Upper lobe of left lung (tissue), 6 donors: ENCODE data around the gene ZBED4. TPM values are rescaled to one million over a fixed set of nuclear protein-coding genes. Genes with fewer than 3 reads are reported as not detected.
A peak's percentile ranks its signal among the peaks of the same experiment; 100 is the strongest.

ENCODE experiments used
- ATAC-seq, 2 donors: fragments of 200-7000 bp; cut with Tn5 transposase; one replicate each; pipeline ENCODE4 v1.9.1; 2022; ENCODE audit warnings: mild to moderate bottlenecking in 2 of 2, moderate library complexity in 2 of 2; ENCODE audit not compliant: low FRiP score in 2 of 2
- DNase-seq, 2 donors: peaks; one replicate each; pipeline ENCODE4 v3.0.0-alpha.2; 2019 to 2020
- H3K27ac ChIP-seq, 4 donors: fragments of 200-600 bp; sonication (generic); one replicate each; pipeline ENCODE4 v1.5.1; 2016 to 2019
- H3K27me3 ChIP-seq, 4 donors: fragments of 200-600 bp; sonication (generic); one replicate each; pipeline ENCODE4 v1.5.1; 2017 to 2019
- H3K36me3 ChIP-seq, 4 donors: fragments of 200-600 bp; sonication (generic); one replicate each; pipeline ENCODE4 v1.5.1; 2016 to 2019
- H3K4me1 ChIP-seq, 4 donors: fragments of 200-600 bp; sonication (generic); one replicate each; pipeline ENCODE4 v1.5.1; 2018 to 2019
- H3K4me3 ChIP-seq, 4 donors: fragments of 200-600 bp; sonication (generic); one replicate each; pipeline ENCODE4 v1.5.1; 2017 to 2019; ENCODE audit warnings: mild to moderate bottlenecking in 2 of 4, moderate library complexity in 1 of 4
- H3K9me3 ChIP-seq, 4 donors: fragments of 200-600 bp; sonication (generic); one replicate each; pipeline ENCODE4 v1.5.1; 2018 to 2019
- EP300 ChIP-seq, 4 donors: sonication (generic); formaldehyde crosslinking; IDR thresholded peaks; one replicate each; pipeline ENCODE4 v1.5.1; 2017; ENCODE audit warnings: antibody characterized with exemption in 4 of 4, control low read depth in 2 of 4
- POLR2A ChIP-seq, 4 donors: fragments of 450-650 bp; IDR thresholded peaks; one replicate each; pipeline ENCODE4 v1.5.1; 2016 to 2017; ENCODE audit warnings: antibody characterized with exemption in 4 of 4, mild to moderate bottlenecking in 2 of 4
- POLR2AphosphoS5 ChIP-seq, 2 donors: sonication (generic); formaldehyde crosslinking; IDR thresholded peaks; one replicate each; pipeline ENCODE4 v1.5.1; 2017; ENCODE audit warnings: antibody characterized with exemption in 2 of 2
- WGBS, 2 donors: methylation state at CpG; one replicate each; pipeline ENCODE4 v1.1.5; 2017 to 2018; 5-methylcytosine and 5-hydroxymethylcytosine counted together
- total RNA-seq, 6 donors: library from RNA; depleted of rRNA in 4 of 6; stranded (reverse); fragments of >200 nt in 4 of 6; gene quantifications; one replicate each; pipeline versions ENCODE4 v1.1.0 to v1.2.1, GENCODE V29; 2016 to 2021
- TF ChIP-seq, protein P1 (sequence below), 6 experiments: fragments of 450-650 bp in 4 of 6; fragments of 200-600 bp in 2 of 6; sonication (generic) in 2 of 6; IDR thresholded peaks; one replicate each; pipeline ENCODE4 v1.5.1; 2016 to 2019; ENCODE audit warnings: antibody characterized with exemption in 6 of 6
- donor health status: DM: no; HTN: no; CAD: no; lungs with moderate emphysema.
- donor health status: DM: no; HTN: yes; CAD: no; lungs with severe emphysema.

The ZBED4 gene
- total RNA-seq, 6 donors from 2014 or later, result 10.8 to 19.9 (median 15.5) TPM

DNA sequence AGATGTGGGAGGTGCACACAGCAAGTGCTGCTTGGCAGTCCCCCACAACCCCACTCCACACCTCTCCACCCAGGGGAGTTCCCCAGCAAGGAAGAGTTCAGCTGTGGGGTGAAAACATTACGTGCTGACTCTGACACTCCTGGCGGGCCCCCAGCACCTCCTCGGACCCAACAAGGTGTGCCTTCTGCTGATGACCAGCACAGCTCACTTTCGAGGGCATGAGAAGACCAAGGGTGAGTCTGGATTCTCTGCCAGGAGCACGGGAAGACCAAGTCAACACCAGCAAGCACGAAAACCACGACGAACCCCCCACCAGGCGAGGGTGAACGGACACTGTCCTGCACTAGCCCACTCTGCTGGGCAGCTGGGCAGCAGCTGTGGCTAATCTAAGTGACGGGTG is 63.2 kb downstream of the ZBED4 start:
- Histone ChIP-seq H3K36me3 (peaks cover 0 to 39% (median 28%) of the 10 kb centered on the region in 4 donors), H3K27ac (no peak overlapping the region)
- DNase-seq, result no peak

GRCh38 chr22:49917974-49918910 is 64.6 kb downstream of the ZBED4 start, which contains the start of the genes ALG12 and CRELD2:
Gene ALG12, minus strand, starts transcription at chr22:49918438. Its CDS starts 4,673 bp downstream, at chr22:49913765.
Gene CRELD2, plus strand, starts transcription at chr22:49918634. Its CDS starts 136 bp downstream, at chr22:49918770.
- Histone ChIP-seq H3K27me3 (no peaks in the 10 kb centered on the region), H3K36me3 (peaks cover 0 to 27% (median 21%) of the 10 kb centered on the region in 4 donors), H3K4me1 (peaks cover 17 to 32% (median 19%) of the 10 kb centered on the region in 4 donors), H3K4me3 (peak within 1 kb of the TSS; percentile 80 to 93 (median 90)), H3K9me3 (no peaks in the 10 kb centered on the region), H3K27ac (peak within 1 kb of the TSS; percentile 91 to 97 (median 94))
- peak; percentile 98 to 99 for DNase-seq
- 0 to 1% methylated on average over 2 to 65 of the region's 103 CpGs for WGBS, 2 donors
- TF ChIP-seq POLR2AphosphoS5 (IDR thresholded peaks at IDR 0.05), result peak; percentile 65 to 69
- TF ChIP-seq, protein P1, sequence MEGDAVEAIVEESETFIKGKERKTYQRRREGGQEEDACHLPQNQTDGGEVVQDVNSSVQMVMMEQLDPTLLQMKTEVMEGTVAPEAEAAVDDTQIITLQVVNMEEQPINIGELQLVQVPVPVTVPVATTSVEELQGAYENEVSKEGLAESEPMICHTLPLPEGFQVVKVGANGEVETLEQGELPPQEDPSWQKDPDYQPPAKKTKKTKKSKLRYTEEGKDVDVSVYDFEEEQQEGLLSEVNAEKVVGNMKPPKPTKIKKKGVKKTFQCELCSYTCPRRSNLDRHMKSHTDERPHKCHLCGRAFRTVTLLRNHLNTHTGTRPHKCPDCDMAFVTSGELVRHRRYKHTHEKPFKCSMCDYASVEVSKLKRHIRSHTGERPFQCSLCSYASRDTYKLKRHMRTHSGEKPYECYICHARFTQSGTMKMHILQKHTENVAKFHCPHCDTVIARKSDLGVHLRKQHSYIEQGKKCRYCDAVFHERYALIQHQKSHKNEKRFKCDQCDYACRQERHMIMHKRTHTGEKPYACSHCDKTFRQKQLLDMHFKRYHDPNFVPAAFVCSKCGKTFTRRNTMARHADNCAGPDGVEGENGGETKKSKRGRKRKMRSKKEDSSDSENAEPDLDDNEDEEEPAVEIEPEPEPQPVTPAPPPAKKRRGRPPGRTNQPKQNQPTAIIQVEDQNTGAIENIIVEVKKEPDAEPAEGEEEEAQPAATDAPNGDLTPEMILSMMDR (IDR thresholded peaks at IDR 0.05), result peak in 3 of 6 experiments; percentile 10 to 28 (median 15)
- no peak for TF ChIP-seq EP300 (IDR thresholded peaks at IDR 0.05)
- peak in 3 of 4 donors; percentile 64 to 88 (median 78) for TF ChIP-seq POLR2A (IDR thresholded peaks at IDR 0.05)
- peak; percentile 97 to 98 for ATAC-seq

More for the DNA sequence above, 63.2 kb downstream of the ZBED4 start:
- WGBS, 2 donors, result 84 to 89% methylated on average over 7 to 11 of the region's 11 CpGs
- H3K9me3 ChIP-seq, result no peaks in the 10 kb centered on the region
- no peak for ATAC-seq
- TF ChIP-seq POLR2AphosphoS5 (IDR thresholded peaks at IDR 0.05), result no peak
- H3K27me3 ChIP-seq, result no peaks in the 10 kb centered on the region
- peaks cover 17 to 32% (median 19%) of the 10 kb centered on the region in 4 donors for H3K4me1 ChIP-seq
- peak overlapping the region in 1 of 4 donors; percentile 89 for H3K4me3 ChIP-seq

- Histone ChIP-seq H3K4me3 (peak overlapping the region; percentile 80 to 93 (median 90)), H3K36me3 (peaks cover 0 to 31% (median 19%) of the 10 kb centered on the region in 4 donors), H3K27me3 (no peaks in the 10 kb centered on the region), H3K9me3 (no peaks in the 10 kb centered on the region), H3K27ac (peak overlapping the region; percentile 91 to 97 (median 94)), H3K4me1 (peaks cover 17 to 32% (median 19%) of the 10 kb centered on the region in 4 donors)
- DNase-seq (peak in 1 of 2 donors; percentile 47), ATAC-seq (no peak)
- WGBS, 2 donors, result 49 to 86% methylated on average over 18 to 41 of the region's 47 CpGs
- TF ChIP-seq POLR2A (IDR thresholded peaks at IDR 0.05) (no peak), POLR2AphosphoS5 (IDR thresholded peaks at IDR 0.05) (no peak), EP300 (IDR thresholded peaks at IDR 0.05) (no peak)
- TF ChIP-seq, protein P1 (IDR thresholded peaks at IDR 0.05), result no peak
Measured at GRCh38 chr22:49918911-49919881, 65.6 kb downstream of the ZBED4 start.

DNA sequence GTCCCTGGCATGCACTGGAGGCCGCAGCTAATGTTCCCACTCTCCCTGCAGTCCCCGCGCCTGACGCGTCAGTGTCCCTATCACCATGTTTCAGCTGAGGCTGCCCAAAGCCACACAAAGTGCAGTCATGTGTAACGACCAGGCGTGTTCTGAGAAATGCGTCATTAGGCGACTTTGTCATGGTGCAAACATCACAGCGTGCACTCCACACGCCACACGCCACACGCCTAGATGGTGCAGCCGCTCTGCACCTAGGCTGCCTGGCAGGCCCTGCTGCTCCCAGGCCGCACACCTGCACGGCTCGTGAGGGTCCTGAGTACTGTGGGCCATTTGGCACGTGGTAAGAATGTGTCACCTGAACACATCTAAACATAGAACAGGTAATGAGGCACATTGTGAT is 67.2 kb downstream of the ZBED4 start:
- H3K4me3 ChIP-seq, result no peak overlapping the region
- no peaks in the 10 kb centered on the region for H3K9me3 ChIP-seq
- H3K27me3 ChIP-seq, result no peaks in the 10 kb centered on the region
- no peak overlapping the region for H3K27ac ChIP-seq
- H3K4me1 ChIP-seq, result peaks cover 17 to 32% (median 19%) of the 10 kb centered on the region in 4 donors
- TF ChIP-seq EP300 (IDR thresholded peaks at IDR 0.05) (no peak), POLR2AphosphoS5 (IDR thresholded peaks at IDR 0.05) (no peak), POLR2A (IDR thresholded peaks at IDR 0.05) (no peak)
- TF ChIP-seq, protein P1 (IDR thresholded peaks at IDR 0.05), result no peak
- ATAC-seq, result no peak
- peak in 1 of 2 donors; percentile 70 for DNase-seq
- peaks cover 0 to 42% (median 22%) of the 10 kb centered on the region in 4 donors for H3K36me3 ChIP-seq
- 93 to 96% methylated on average over 10 to 18 of the region's 18 CpGs for WGBS, 2 donors
